ENCODE data around the gene ALDH18A1.

- TF ChIP-seq EZH2 (IDR thresholded peaks at IDR 0.05; ENCODE audit: insufficient read depth, poor library complexity, severe bottlenecking) (no peak), EZH2phosphoT487 (IDR thresholded peaks at IDR 0.05; ENCODE audit: insufficient read depth, low read depth) (no peak)
Measured at GRCh38 chr10:95646160-95646559, 10.4 kb downstream of the ALDH18A1 start.
